ENCODE results near the gene THTPA. TPM values are rescaled to one million over a fixed set of nuclear protein-coding genes. Genes with fewer than 3 reads are reported as not detected.
A peak's percentile ranks its signal among the peaks of the same experiment; 100 is the strongest.

Gene THTPA
- total and polyA plus RNA-seq, 2 of the 13 experiments (the other 11 are each of a cell fraction or from before 2014, with no cell fraction given) = 7.4 to 8.7 TPM

DNA sequence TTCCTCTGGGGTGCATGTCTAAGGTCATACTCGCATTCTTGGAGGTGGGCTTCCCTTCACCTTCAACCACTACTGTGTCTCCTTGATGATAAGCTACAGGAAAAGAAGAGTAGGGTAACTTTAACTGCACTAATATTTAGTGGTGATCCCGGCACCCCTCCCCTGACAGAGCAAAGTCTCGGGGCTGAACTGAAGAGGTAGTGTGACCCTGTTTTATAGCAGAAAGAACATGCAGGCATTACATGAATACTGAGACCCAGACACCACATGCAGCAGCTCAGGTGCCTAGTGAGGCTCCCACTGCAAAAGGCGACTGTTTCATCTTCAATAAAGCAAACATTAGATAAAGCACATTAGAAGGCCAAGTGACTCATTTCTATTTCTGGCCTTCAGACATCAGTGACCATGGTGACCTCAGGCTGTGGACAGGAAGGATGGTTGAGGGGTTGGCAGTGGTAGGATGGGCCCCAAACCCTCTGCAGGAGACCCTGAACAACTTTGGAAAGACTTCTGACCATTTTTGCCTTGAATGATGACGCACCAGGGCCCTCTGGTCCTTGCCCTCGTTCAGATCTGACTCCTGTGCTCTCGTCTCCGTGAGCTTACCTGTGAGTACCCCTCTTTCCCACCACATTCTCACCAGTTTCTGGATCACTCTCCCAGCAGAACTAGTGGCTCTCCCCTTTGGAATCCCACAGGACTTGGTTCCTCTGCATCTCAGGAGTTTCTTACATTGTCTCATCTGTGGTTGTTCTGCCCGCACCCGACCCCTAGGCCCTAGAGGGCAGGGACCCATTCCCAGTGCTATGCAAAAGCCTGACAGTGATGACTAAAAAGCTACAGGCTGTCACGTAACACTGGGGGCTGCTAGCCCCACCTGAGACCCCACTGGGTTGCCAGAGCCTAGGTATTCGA is 46.4 kb downstream of the THTPA start (continued):
- TF ChIP-seq, protein P1, sequence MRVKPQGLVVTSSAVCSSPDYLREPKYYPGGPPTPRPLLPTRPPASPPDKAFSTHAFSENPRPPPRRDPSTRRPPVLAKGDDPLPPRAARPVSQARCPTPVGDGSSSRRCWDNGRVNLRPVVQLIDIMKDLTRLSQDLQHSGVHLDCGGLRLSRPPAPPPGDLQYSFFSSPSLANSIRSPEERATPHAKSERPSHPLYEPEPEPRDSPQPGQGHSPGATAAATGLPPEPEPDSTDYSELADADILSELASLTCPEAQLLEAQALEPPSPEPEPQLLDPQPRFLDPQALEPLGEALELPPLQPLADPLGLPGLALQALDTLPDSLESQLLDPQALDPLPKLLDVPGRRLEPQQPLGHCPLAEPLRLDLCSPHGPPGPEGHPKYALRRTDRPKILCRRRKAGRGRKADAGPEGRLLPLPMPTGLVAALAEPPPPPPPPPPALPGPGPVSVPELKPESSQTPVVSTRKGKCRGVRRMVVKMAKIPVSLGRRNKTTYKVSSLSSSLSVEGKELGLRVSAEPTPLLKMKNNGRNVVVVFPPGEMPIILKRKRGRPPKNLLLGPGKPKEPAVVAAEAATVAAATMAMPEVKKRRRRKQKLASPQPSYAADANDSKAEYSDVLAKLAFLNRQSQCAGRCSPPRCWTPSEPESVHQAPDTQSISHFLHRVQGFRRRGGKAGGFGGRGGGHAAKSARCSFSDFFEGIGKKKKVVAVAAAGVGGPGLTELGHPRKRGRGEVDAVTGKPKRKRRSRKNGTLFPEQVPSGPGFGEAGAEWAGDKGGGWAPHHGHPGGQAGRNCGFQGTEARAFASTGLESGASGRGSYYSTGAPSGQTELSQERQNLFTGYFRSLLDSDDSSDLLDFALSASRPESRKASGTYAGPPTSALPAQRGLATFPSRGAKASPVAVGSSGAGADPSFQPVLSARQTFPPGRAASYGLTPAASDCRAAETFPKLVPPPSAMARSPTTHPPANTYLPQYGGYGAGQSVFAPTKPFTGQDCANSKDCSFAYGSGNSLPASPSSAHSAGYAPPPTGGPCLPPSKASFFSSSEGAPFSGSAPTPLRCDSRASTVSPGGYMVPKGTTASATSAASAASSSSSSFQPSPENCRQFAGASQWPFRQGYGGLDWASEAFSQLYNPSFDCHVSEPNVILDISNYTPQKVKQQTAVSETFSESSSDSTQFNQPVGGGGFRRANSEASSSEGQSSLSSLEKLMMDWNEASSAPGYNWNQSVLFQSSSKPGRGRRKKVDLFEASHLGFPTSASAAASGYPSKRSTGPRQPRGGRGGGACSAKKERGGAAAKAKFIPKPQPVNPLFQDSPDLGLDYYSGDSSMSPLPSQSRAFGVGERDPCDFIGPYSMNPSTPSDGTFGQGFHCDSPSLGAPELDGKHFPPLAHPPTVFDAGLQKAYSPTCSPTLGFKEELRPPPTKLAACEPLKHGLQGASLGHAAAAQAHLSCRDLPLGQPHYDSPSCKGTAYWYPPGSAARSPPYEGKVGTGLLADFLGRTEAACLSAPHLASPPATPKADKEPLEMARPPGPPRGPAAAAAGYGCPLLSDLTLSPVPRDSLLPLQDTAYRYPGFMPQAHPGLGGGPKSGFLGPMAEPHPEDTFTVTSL (CRISPR knock-in tag; IDR thresholded peaks at IDR 0.05; ENCODE audit: borderline replicate concordance) = peak; percentile 85
- TF ChIP-seq SCMH1 (CRISPR knock-in tag; IDR thresholded peaks at IDR 0.05; ENCODE audit: borderline replicate concordance) = no peak
- TF ChIP-seq ZNF34 (CRISPR knock-in tag; IDR thresholded peaks at IDR 0.05; ENCODE audit: borderline replicate concordance) = no peak
- TF ChIP-seq TCF7L2 (IDR thresholded peaks at IDR 0.05; ENCODE audit: low read depth, low read length) = no peak; the same call in none of the 2 replicates
- TF ChIP-seq AGO1 (IDR thresholded peaks at IDR 0.05; ENCODE audit: low read depth, low read length, poor library complexity, severe bottlenecking) = no peak
- TF ChIP-seq SIN3B (IDR thresholded peaks at IDR 0.05; ENCODE audit: low read length) = no peak
- TF ChIP-seq, protein P2, sequence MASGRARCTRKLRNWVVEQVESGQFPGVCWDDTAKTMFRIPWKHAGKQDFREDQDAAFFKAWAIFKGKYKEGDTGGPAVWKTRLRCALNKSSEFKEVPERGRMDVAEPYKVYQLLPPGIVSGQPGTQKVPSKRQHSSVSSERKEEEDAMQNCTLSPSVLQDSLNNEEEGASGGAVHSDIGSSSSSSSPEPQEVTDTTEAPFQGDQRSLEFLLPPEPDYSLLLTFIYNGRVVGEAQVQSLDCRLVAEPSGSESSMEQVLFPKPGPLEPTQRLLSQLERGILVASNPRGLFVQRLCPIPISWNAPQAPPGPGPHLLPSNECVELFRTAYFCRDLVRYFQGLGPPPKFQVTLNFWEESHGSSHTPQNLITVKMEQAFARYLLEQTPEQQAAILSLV (CRISPR knock-in tag; IDR thresholded peaks at IDR 0.05; ENCODE audit: borderline replicate concordance) = peak; percentile 89
- peak; percentile 21; the same call in 1 of the 2 replicates for TF ChIP-seq ZNF713 (CRISPR knock-in tag; IDR thresholded peaks at IDR 0.05)
- TF ChIP-seq HOXA3 (CRISPR knock-in tag; IDR thresholded peaks at IDR 0.05) = peak; percentile 84
- TF ChIP-seq, protein P3, sequence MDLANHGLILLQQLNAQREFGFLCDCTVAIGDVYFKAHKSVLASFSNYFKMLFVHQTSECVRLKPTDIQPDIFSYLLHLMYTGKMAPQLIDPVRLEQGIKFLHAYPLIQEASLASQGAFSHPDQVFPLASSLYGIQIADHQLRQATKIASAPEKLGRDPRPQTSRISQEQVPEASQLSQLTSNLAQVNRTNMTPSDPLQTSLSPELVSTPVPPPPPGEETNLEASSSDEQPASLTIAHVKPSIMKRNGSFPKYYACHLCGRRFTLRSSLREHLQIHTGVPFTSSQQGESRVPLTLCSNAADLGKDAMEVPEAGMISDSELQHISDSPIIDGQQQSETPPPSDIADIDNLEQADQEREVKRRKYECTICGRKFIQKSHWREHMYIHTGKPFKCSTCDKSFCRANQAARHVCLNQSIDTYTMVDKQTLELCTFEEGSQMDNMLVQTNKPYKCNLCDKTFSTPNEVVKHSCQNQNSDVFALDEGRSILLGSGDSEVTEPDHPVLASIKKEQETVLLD (CRISPR knock-in tag; IDR thresholded peaks at IDR 0.05; ENCODE audit: low read depth) = no peak
- TF ChIP-seq TSC22D2 (CRISPR knock-in tag; IDR thresholded peaks at IDR 0.05; ENCODE audit: borderline replicate concordance) = no peak
- TF ChIP-seq TBL1XR1 (IDR thresholded peaks at IDR 0.05; ENCODE audit: borderline replicate concordance, low read length, partially characterized antibody) = no peak
- no peak for TF ChIP-seq EEA1 (CRISPR knock-in tag; IDR thresholded peaks at IDR 0.05; ENCODE audit: borderline replicate concordance)
- TF ChIP-seq, protein P4, sequence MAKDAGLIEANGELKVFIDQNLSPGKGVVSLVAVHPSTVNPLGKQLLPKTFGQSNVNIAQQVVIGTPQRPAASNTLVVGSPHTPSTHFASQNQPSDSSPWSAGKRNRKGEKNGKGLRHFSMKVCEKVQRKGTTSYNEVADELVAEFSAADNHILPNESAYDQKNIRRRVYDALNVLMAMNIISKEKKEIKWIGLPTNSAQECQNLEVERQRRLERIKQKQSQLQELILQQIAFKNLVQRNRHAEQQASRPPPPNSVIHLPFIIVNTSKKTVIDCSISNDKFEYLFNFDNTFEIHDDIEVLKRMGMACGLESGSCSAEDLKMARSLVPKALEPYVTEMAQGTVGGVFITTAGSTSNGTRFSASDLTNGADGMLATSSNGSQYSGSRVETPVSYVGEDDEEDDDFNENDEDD (CRISPR knock-in tag; IDR thresholded peaks at IDR 0.05; ENCODE audit: borderline replicate concordance) = peak; percentile 31; the same call in 1 of the 2 replicates
- TF ChIP-seq TAF1 (CRISPR knock-in tag; IDR thresholded peaks at IDR 0.05) = no peak
- TF ChIP-seq RELA (CRISPR knock-in tag; IDR thresholded peaks at IDR 0.05) = peak; percentile 72; the same call in 1 of the 2 replicates
- no peak for TF ChIP-seq FOXK2 (IDR thresholded peaks at IDR 0.05)
- TF ChIP-seq, protein P5, sequence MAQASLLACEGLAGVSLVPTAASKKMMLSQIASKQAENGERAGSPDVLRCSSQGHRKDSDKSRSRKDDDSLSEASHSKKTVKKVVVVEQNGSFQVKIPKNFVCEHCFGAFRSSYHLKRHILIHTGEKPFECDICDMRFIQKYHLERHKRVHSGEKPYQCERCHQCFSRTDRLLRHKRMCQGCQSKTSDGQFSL (CRISPR knock-in tag; IDR thresholded peaks at IDR 0.05) = no peak
- no peak for TF ChIP-seq ZMYM2 (CRISPR knock-in tag; IDR thresholded peaks at IDR 0.05)

Data from HepG2 (cell line).